ENCODE results near the gene B4GALNT3. TPM values are rescaled to one million over a fixed set of nuclear protein-coding genes. Genes with fewer than 3 reads are reported as not detected.

The B4GALNT3 gene
- total and polyA plus RNA-seq, 2 donors (not counting 1 experiment from before 2014, with no cell fraction given), result not detected

DNA sequence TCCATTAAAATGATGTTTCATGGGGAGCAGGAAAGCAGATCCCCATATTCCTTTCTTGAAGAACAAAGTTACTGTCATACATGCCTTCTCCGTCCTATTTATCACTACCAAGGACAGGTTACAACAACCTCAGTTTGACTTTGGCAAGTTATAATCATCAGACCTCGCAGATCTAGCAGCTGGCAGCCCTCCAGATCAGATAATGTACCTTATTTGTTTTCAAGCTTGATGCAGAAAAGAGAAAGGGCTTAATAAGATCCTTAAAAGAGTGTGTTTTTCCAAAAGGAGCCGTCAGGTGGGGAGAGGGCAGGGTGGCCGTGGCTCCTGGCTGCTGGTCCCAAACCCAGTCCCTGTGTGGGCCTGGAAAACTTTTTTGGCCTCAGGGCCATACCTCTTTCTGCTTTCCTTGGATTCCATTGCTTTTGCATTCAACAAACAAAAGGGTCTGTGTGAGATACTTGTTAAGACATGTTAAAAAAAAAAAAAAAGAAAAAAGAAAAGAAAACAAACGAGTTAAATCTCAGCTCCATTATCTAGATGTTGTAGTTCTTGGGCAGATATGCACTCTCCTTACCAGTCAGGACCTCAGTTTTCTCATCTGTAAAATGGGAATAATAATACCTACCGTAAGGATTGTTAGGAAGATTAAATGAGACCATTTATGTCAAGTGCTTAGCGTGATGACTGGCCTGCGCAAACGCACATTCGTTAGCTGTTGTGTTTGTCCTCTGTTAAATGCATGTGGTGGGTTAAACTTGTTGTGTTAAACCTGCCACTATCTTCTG is 64.6 kb downstream of the B4GALNT3 start:
- H3K27me3 ChIP-seq (ENCODE audit: control insufficient read depth, insufficient read depth, low read length), result peaks cover 10% of the 10 kb centered on the region
- no peak overlapping the region for H3K4me2 ChIP-seq (ENCODE audit: extremely low read depth, insufficient read depth, low read length)
- no peak for TF ChIP-seq EZH2 (IDR thresholded peaks at IDR 0.05; ENCODE audit: low read length, missing control alignments)
- TF ChIP-seq, protein P1, sequence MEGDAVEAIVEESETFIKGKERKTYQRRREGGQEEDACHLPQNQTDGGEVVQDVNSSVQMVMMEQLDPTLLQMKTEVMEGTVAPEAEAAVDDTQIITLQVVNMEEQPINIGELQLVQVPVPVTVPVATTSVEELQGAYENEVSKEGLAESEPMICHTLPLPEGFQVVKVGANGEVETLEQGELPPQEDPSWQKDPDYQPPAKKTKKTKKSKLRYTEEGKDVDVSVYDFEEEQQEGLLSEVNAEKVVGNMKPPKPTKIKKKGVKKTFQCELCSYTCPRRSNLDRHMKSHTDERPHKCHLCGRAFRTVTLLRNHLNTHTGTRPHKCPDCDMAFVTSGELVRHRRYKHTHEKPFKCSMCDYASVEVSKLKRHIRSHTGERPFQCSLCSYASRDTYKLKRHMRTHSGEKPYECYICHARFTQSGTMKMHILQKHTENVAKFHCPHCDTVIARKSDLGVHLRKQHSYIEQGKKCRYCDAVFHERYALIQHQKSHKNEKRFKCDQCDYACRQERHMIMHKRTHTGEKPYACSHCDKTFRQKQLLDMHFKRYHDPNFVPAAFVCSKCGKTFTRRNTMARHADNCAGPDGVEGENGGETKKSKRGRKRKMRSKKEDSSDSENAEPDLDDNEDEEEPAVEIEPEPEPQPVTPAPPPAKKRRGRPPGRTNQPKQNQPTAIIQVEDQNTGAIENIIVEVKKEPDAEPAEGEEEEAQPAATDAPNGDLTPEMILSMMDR (conservative IDR thresholded peaks at IDR 0.05 in 1 of 2, IDR thresholded peaks at IDR 0.05 in 1 of 2; ENCODE audit: low read depth in 1 of 2, low read length in 2 of 2), result no peak
- H4K20me1 ChIP-seq (ENCODE audit: control insufficient read depth, extremely low read depth, insufficient read depth, low read length), result no peaks in the 10 kb centered on the region
- H3K36me3 ChIP-seq (ENCODE audit: control insufficient read depth, insufficient read depth, low read length), result no peaks in the 10 kb centered on the region
- H3K79me2 ChIP-seq (ENCODE audit: control insufficient read depth, insufficient read depth, low read length), result no peaks in the 10 kb centered on the region
- H3K4me1 ChIP-seq (ENCODE audit: control insufficient read depth, extremely low read depth, insufficient read depth, low read length), result no peaks in the 10 kb centered on the region
- H3K4me3 ChIP-seq (replicated peaks in 1 of 4; ENCODE audit: control extremely low read depth in 1 of 4, insufficient read depth in 1 of 4, low read depth in 3 of 4, low read length in 4 of 4), result no peak overlapping the region
- no peaks in the 10 kb centered on the region for H3K9me3 ChIP-seq (ENCODE audit: control insufficient read depth, insufficient read depth, low read depth, low read length)
- no peak for DNase-seq (ENCODE audit: low read depth in 2 of 2)
- no peak overlapping the region for H3K9ac ChIP-seq (ENCODE audit: insufficient read depth, low read length)
- H3K27ac ChIP-seq (ENCODE audit: insufficient read depth, low read length), result no peak overlapping the region
- H2AFZ ChIP-seq (ENCODE audit: low read length), result no peak overlapping the region

DNA sequence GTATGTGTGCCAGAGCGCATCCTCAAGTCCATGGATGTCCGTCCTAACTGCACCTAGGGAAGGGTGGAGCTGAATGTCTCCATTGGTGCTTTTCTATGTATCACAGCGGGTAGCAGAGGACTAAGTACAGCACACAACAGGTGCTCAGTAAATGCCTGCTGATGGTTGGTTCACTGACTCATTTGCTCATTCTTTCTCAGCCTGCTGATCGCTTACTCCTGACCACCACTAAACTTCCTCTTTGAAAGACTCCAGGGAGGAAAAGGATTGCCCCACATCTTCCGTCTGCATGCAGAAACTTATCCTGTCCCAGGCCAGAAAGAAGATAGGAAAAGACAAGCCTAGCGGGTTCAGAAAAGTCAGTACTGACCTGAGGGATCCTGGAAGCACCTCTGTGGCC is 66.3 kb downstream of the B4GALNT3 start:
- H3K36me3 ChIP-seq (ENCODE audit: control insufficient read depth, insufficient read depth, low read length), result no peaks in the 10 kb centered on the region
- H3K4me1 ChIP-seq (ENCODE audit: control insufficient read depth, extremely low read depth, insufficient read depth, low read length), result no peaks in the 10 kb centered on the region
- H3K9me3 ChIP-seq (ENCODE audit: control insufficient read depth, insufficient read depth, low read depth, low read length), result no peaks in the 10 kb centered on the region
- TF ChIP-seq, protein P1 (conservative IDR thresholded peaks at IDR 0.05 in 1 of 2, IDR thresholded peaks at IDR 0.05 in 1 of 2; ENCODE audit: low read depth in 1 of 2, low read length in 2 of 2), result no peak
- no peak for TF ChIP-seq EZH2 (IDR thresholded peaks at IDR 0.05; ENCODE audit: low read length, missing control alignments)
- H3K27me3 ChIP-seq (ENCODE audit: control insufficient read depth, insufficient read depth, low read length), result peaks cover 3% of the 10 kb centered on the region
- no peak overlapping the region for H3K9ac ChIP-seq (ENCODE audit: insufficient read depth, low read length)
- no peaks in the 10 kb centered on the region for H4K20me1 ChIP-seq (ENCODE audit: control insufficient read depth, extremely low read depth, insufficient read depth, low read length)
- no peak overlapping the region for H3K27ac ChIP-seq (ENCODE audit: insufficient read depth, low read length)
- H3K4me3 ChIP-seq (replicated peaks in 1 of 4; ENCODE audit: control extremely low read depth in 1 of 4, insufficient read depth in 1 of 4, low read depth in 3 of 4, low read length in 4 of 4), result no peak overlapping the region
- no peaks in the 10 kb centered on the region for H3K79me2 ChIP-seq (ENCODE audit: control insufficient read depth, insufficient read depth, low read length)
- H3K4me2 ChIP-seq (ENCODE audit: extremely low read depth, insufficient read depth, low read length), result no peak overlapping the region
- no peak for DNase-seq (ENCODE audit: low read depth in 2 of 2)
- no peak overlapping the region for H2AFZ ChIP-seq (ENCODE audit: low read length)

DNA sequence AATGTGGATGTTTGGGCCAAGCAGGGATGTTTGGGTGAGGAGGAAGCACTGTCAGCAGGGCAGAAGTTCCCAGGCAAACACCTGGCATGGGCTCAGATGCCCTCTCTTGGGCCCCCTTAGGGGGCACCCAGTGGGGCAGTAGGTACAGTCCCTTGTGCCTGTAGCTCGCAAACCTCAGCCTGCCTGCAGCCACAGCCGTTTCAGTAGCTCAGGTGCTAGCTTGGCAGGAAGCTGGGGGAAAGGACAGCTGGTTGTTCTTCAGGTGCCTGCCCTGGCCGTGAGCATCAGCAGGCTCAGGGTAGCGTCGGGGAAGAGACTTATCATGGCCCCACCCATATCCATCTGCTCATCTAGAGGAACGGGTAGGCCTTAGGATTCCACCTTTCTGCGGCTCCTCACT is 67.5 kb downstream of the B4GALNT3 start:
- Histone ChIP-seq H3K79me2 (ENCODE audit: control insufficient read depth, insufficient read depth, low read length) (no peaks in the 10 kb centered on the region), H3K27me3 (ENCODE audit: control insufficient read depth, insufficient read depth, low read length) (peaks cover 2% of the 10 kb centered on the region), H3K4me2 (ENCODE audit: extremely low read depth, insufficient read depth, low read length) (no peak overlapping the region), H3K9ac (ENCODE audit: insufficient read depth, low read length) (no peak overlapping the region), H3K4me3 (replicated peaks in 1 of 4; ENCODE audit: control extremely low read depth in 1 of 4, insufficient read depth in 1 of 4, low read depth in 3 of 4, low read length in 4 of 4) (no peak overlapping the region), H3K4me1 (ENCODE audit: control insufficient read depth, extremely low read depth, insufficient read depth, low read length) (no peaks in the 10 kb centered on the region), H3K27ac (ENCODE audit: insufficient read depth, low read length) (no peak overlapping the region), H4K20me1 (ENCODE audit: control insufficient read depth, extremely low read depth, insufficient read depth, low read length) (no peaks in the 10 kb centered on the region), H3K36me3 (ENCODE audit: control insufficient read depth, insufficient read depth, low read length) (no peaks in the 10 kb centered on the region), H3K9me3 (ENCODE audit: control insufficient read depth, insufficient read depth, low read depth, low read length) (no peaks in the 10 kb centered on the region), H2AFZ (ENCODE audit: low read length) (no peak overlapping the region)
- TF ChIP-seq EZH2 (IDR thresholded peaks at IDR 0.05; ENCODE audit: low read length, missing control alignments), result no peak
- TF ChIP-seq, protein P1 (conservative IDR thresholded peaks at IDR 0.05 in 1 of 2, IDR thresholded peaks at IDR 0.05 in 1 of 2; ENCODE audit: low read depth in 1 of 2, low read length in 2 of 2), result no peak
- no peak for DNase-seq (ENCODE audit: low read depth in 2 of 2)

Measured in fibroblast of lung (primary cell).